ENCODE measurements around the gene MTTP.

MTTP gene

GRCh38 chr4:99644453-99644852, 69.8 kb downstream of the MTTP start:
- H3K4me3 ChIP-seq (ENCODE audit: low read depth, low read length), result no peak overlapping the region
- no peak for TF ChIP-seq MAX (IDR thresholded peaks at IDR 0.05; ENCODE audit: low read depth, low read length)
- DNase-seq (ENCODE audit: low read depth), result no peak

- TF ChIP-seq MAX (IDR thresholded peaks at IDR 0.05; ENCODE audit: low read depth, low read length) (no peak), POLR2A (IDR thresholded peaks at IDR 0.05; ENCODE audit: extremely low read depth, insufficient read length) (no peak), CTCF (IDR thresholded peaks at IDR 0.05; ENCODE audit: low read depth, low read length) (no peak), MYC (IDR thresholded peaks at IDR 0.05; ENCODE audit: low read depth, low read length) (no peak)
- DNase-seq (ENCODE audit: low read depth), result no peak
- H3K4me3 ChIP-seq (ENCODE audit: low read depth, low read length), result no peak overlapping the region
Measured at GRCh38 chr4:99645036-99645435, 70.4 kb downstream of the MTTP start.

- TF ChIP-seq MAX (IDR thresholded peaks at IDR 0.05; ENCODE audit: low read depth, low read length) (no peak), POLR2A (IDR thresholded peaks at IDR 0.05; ENCODE audit: extremely low read depth, insufficient read length) (no peak), MYC (IDR thresholded peaks at IDR 0.05; ENCODE audit: low read depth, low read length) (no peak)
- H3K4me3 ChIP-seq (ENCODE audit: low read depth, low read length), result no peak overlapping the region
- DNase-seq (ENCODE audit: low read depth), result peak; percentile 7
Measured at GRCh38 chr4:99645638-99646037, 71.0 kb downstream of the MTTP start.

- TF ChIP-seq CTCF (IDR thresholded peaks at IDR 0.05; ENCODE audit: low read depth, low read length), result no peak
- no peak for TF ChIP-seq POLR2A (IDR thresholded peaks at IDR 0.05; ENCODE audit: extremely low read depth, insufficient read length)
- TF ChIP-seq MYC (IDR thresholded peaks at IDR 0.05; ENCODE audit: low read depth, low read length), result no peak
- TF ChIP-seq MAX (IDR thresholded peaks at IDR 0.05; ENCODE audit: low read depth, low read length), result no peak
- DNase-seq (ENCODE audit: low read depth), result no peak
- H3K4me3 ChIP-seq (ENCODE audit: low read depth, low read length), result no peak overlapping the region
Measured at GRCh38 chr4:99647071-99647470, 72.4 kb downstream of the MTTP start.

- no peak for TF ChIP-seq POLR2A (IDR thresholded peaks at IDR 0.05; ENCODE audit: extremely low read depth, insufficient read length)
- no peak for TF ChIP-seq MAX (IDR thresholded peaks at IDR 0.05; ENCODE audit: low read depth, low read length)
- TF ChIP-seq MYC (IDR thresholded peaks at IDR 0.05; ENCODE audit: low read depth, low read length), result no peak
Measured at GRCh38 chr4:99648321-99648720, 73.7 kb downstream of the MTTP start.

GRCh38 chr4:99649208-99649607, 74.6 kb downstream of the MTTP start:
- TF ChIP-seq MAX (IDR thresholded peaks at IDR 0.05; ENCODE audit: low read depth, low read length) (no peak), CTCF (IDR thresholded peaks at IDR 0.05; ENCODE audit: low read depth, low read length) (no peak), MYC (IDR thresholded peaks at IDR 0.05; ENCODE audit: low read depth, low read length) (no peak), POLR2A (IDR thresholded peaks at IDR 0.05; ENCODE audit: extremely low read depth, insufficient read length) (no peak)
- no peak for DNase-seq (ENCODE audit: low read depth)
- H3K4me3 ChIP-seq (ENCODE audit: low read depth, low read length), result no peak overlapping the region

More at GRCh38 chr4:99648321-99648720, 73.7 kb downstream of the MTTP start:
- DNase-seq (ENCODE audit: low read depth), result no peak
- H3K4me3 ChIP-seq (ENCODE audit: low read depth, low read length), result no peak overlapping the region

- TF ChIP-seq MYC (IDR thresholded peaks at IDR 0.05; ENCODE audit: low read depth, low read length) (no peak), POLR2A (IDR thresholded peaks at IDR 0.05; ENCODE audit: extremely low read depth, insufficient read length) (no peak), MAX (IDR thresholded peaks at IDR 0.05; ENCODE audit: low read depth, low read length) (no peak), CTCF (IDR thresholded peaks at IDR 0.05; ENCODE audit: low read depth, low read length) (no peak)
- no peak for DNase-seq (ENCODE audit: low read depth)
- H3K4me3 ChIP-seq (ENCODE audit: low read depth, low read length), result no peak overlapping the region
Measured at GRCh38 chr4:99649778-99650177, 75.2 kb downstream of the MTTP start.
